T-helper 2 cell (primary cell): ENCODE measurements around the gene PPP1R14C.
"Not testable (repeated sequence)": the region's sequence is repeated elsewhere in the genome, so short reads cannot be mapped to it uniquely, and the experiment has no call there.

Experiments
- DNase-seq, 5 experiments: peaks; one replicate each; pipeline versions ENCODE4 v3.0.0 to v3.0.0-alpha.2; 2012 to 2022

Gene PPP1R14C

GRCh38 chr6:150169609-150170008 lies 26.8 kb downstream of the PPP1R14C start:
- peak in 2 of 5 experiments; percentile 12 to 83 for DNase-seq

- DNase-seq, result no peak
Measured at GRCh38 chr6:150172929-150173328, 30.1 kb downstream of the PPP1R14C start.

- DNase-seq, result no peak
Measured at GRCh38 chr6:150175586-150176151, 32.8 kb downstream of the PPP1R14C start.

- DNase-seq, result no peak
Measured at GRCh38 chr6:150176152-150176551, 33.3 kb downstream of the PPP1R14C start.

GRCh38 chr6:150176659-150177058 lies 33.8 kb downstream of the PPP1R14C start:
- DNase-seq, result no peak

GRCh38 chr6:150177259-150177951 lies 34.6 kb downstream of the PPP1R14C start:
- no peak for DNase-seq

- DNase-seq, result no peak
Measured at GRCh38 chr6:150177952-150178520, 35.2 kb downstream of the PPP1R14C start.

- no peak for DNase-seq
Measured at GRCh38 chr6:150179030-150179429, 36.2 kb downstream of the PPP1R14C start.

- not testable (repeated sequence) for DNase-seq
Measured at GRCh38 chr6:150179907-150180424, 37.1 kb downstream of the PPP1R14C start.

- DNase-seq, result no peak
Measured at GRCh38 chr6:150180517-150180916, 37.7 kb downstream of the PPP1R14C start.

- no peak for DNase-seq
Measured at GRCh38 chr6:150182460-150183078, 39.7 kb downstream of the PPP1R14C start.

- DNase-seq, result no peak
Measured at GRCh38 chr6:150183105-150183504, 40.3 kb downstream of the PPP1R14C start.

- no peak for DNase-seq
Measured at GRCh38 chr6:150183966-150184365, 41.1 kb downstream of the PPP1R14C start.

- peak in 1 of 5 experiments; percentile 31 for DNase-seq
Measured at GRCh38 chr6:150184850-150185731, 42.2 kb downstream of the PPP1R14C start.

- no peak for DNase-seq
Measured at GRCh38 chr6:150185732-150186117, 42.9 kb downstream of the PPP1R14C start.

GRCh38 chr6:150186129-150186898 lies 43.5 kb downstream of the PPP1R14C start:
- DNase-seq, result no peak

- not testable (repeated sequence) for DNase-seq
Measured at GRCh38 chr6:150187433-150187832, 44.6 kb downstream of the PPP1R14C start.

GRCh38 chr6:150189122-150189521 lies 46.3 kb downstream of the PPP1R14C start:
- no peak for DNase-seq

GRCh38 chr6:150191809-150192208 lies 49.0 kb downstream of the PPP1R14C start:
- no peak for DNase-seq

- DNase-seq, result no peak
Measured at GRCh38 chr6:150194195-150194594, 51.4 kb downstream of the PPP1R14C start.

GRCh38 chr6:150195996-150196417 lies 53.2 kb downstream of the PPP1R14C start:
- no peak for DNase-seq
